Measurements from ENCODE around the gene ATXN3.
"Not testable (repeated sequence)": the region's sequence is repeated elsewhere in the genome, so short reads cannot be mapped to it uniquely, and the experiment has no call there.

Gene ATXN3

GRCh38 chr14:92058006-92058917, 48.1 kb downstream of the ATXN3 start:
- no peak for DNase-seq

DNA sequence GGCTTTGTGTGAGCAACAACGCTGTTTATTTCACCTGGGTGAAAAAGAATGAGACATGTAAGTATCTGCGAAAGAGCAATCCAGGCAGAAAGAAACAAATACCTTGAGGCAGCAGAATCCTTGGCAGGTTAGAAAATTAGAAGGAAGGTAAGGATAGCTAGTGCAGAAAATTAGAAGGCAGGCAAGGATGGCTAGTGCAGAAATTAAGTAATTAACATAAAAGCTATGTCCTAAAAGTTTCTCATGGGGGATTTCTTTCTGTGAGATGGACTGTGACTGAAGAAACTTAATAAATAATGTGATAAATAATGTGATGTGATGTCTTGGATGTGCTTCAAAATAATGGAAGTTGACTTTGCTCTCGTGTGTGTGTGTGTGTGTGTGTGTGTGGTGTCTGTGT, 56.6 kb downstream of the ATXN3 start:
- DNase-seq: no peak

DNA sequence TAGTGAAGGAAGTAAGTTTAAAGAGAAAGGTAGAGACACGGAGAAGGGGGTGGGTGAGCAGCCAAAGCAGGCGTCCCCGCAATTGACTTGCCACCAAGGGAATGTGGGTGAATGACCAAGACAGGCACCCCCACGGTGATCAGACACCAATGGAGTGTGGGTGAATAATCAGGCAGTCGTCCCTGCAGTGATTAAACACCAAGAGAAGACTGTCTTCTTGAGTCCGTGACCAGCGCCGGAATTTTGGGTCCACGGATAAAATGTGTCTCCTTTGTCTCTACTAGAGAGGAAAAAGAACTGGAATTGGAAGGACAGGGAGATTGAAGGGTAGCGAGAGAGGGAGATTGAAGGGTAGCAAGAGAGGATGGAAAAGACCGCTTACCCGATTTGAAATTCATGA, 57.2 kb downstream of the ATXN3 start:
- DNase-seq: not testable (repeated sequence)

DNA sequence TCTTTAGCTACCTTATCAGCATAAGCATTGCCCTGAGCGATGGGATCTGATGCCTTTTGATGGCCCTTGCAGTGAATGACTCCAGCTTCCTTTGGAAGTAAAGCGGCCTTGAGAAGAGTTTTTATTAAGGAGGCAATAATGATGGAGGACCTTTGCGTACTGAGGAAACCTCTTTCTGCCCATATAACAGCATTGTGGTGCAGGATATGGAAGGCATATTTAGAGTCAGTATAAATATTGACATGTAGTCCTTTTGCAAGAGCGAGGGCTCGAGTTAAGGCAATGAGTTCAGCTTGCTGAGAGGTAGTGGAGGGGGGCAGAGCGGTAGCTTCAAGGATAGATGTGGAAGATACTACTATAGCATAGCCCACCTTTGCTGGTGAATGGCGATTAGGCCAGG, 60.5 kb downstream of the ATXN3 start:
- DNase-seq: not testable (repeated sequence)

- not testable (repeated sequence) for DNase-seq
Observed at GRCh38 chr14:92041766-92042165, 64.6 kb downstream of the ATXN3 start.

- DNase-seq: no peak
Observed at GRCh38 chr14:92041203-92041602, 65.2 kb downstream of the ATXN3 start.

DNA sequence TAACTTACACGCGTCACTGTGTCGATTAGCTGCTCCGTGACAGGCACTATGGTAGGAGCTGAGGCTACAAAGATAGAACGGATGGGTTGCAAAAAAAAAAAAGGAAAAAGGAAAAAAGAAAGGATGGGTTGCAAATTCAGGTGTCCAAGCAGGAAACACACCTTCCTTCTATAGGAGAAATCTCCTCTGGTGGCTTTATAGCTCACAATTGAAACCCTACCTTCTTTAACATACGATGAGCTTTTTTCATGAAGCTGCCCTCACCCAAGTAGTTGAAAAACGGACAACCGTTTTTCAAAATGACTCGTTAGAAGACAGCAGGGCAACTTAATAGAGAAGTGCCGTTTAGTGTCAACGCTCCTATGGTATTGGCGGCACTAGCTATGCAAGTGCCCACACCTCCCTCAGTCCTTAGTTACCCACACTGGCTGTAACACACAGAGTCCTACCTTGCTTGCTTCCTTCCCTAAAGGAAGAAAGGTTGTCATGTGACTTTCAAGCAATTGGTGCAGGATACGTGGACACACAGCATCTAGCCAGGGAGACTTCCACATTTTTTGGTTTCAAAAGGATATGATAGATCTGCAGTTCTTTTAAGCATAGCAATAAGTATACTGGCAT, 65.8 kb downstream of the ATXN3 start:
- peak; percentile 18 to 25 for DNase-seq

DNA sequence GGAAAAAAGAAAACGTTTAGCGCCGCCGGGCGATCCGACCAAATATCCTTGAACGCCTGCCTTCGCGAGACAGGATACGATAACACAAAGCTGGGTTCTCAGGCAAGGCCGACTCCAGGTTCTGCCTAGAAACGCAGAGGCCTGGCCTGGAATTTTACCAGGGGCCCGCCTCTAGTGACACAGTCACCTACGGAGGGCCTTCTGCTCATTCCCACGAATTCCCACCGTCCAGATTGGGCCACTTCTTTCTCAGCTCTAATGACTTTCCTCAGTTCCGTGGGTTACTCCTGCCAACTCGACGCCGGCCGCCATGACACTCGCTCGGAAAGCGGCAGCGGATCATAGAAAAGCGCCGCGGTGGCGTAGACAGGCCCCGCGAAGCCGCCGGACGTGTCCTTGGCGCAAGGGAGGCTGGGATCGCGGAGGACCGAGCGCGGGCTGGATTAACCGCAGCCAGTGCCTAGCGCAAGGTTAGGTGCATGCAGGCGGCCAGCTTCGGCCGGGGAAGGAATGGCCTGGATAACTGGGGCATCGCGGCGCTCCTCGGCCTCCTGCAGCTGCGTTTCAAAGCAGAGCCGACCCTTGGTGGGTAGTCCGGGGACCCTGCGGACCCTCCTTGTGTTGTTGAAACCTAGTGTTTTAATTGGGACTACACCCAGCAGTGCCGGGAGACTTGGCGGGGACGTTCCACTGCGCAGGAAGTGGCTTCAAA, 66.5 kb downstream of the ATXN3 start, which contains the start of gene TRIP11:
TRIP11 (minus strand) TSS at position 341 of the 712 bp plus-strand sequence. CDS start 374 bp downstream, outside the sequence.
- DNase-seq: peak; percentile 94 to 95

- peak in 1 of 2 experiments; percentile 38 for DNase-seq
Observed at GRCh38 chr14:92039063-92039718, 67.2 kb downstream of the ATXN3 start.

DNA sequence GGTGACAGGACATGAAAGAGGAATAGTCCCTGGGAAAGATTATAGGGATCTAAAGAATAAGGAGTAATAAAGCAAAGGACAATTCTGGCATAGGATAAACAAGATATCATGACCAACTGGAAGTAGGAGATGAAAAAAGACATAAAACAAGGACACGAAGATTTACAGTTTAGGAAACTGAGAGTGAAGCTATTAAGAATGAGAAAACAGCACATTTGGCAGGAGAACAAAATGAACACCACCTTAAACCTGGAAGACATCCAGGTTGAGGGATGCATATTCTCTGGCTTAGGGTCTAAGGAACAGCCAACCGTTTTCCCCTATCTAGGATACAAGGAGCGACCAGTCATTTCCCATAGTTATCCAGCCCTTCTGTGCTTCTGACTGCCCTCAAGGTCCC, 68.4 kb downstream of the ATXN3 start:
- no peak for DNase-seq

- no peak for DNase-seq
Observed at GRCh38 chr14:92035890-92036289, 70.5 kb downstream of the ATXN3 start.

GRCh38 chr14:92033906-92034687, 72.3 kb downstream of the ATXN3 start:
- DNase-seq: no peak

- no peak for DNase-seq
Observed at GRCh38 chr14:92033433-92033832, 72.9 kb downstream of the ATXN3 start.

- DNase-seq: peak; percentile 11 to 23
Observed at GRCh38 chr14:92026548-92027190, 79.7 kb downstream of the ATXN3 start.

DNA sequence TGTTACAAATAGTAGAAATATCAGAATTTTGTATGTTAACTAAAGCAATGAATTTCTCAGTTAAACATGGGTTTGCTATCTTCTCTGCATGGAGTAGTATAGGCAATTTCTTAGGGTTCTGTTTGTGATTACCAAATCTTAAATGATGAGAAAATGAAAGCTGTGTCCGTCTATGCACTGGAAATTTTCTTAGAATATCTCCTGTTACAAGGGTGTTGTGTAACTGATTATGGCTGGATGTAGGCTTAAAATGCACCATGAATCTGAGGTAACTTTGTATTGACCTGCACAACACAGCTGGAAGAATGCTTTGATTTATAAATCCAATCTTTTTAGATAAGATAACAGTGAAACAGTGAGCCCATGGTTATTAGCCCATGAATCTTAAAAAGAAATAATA, 84.3 kb downstream of the ATXN3 start:
- DNase-seq: no peak

- DNase-seq: no peak
Observed at GRCh38 chr14:92021523-92021922, 84.9 kb downstream of the ATXN3 start.

DNA sequence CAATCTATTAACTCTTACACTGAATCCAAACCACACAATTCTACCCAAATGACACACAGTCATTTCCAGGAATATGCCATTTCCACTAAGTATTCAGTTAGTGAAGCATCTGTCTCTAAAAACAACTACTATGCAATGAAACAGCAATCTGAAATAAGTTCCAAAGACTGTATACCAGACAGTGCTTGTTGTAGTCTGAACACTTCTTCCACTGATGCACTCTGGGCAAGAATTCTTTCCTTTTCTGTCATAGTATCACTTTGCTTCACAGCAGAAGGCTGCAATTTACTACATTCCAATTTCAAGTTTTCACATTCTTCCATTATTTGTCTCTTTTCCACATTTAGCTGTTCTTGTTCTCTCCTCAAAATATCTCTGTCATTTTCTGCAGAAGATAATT, 92.3 kb downstream of the ATXN3 start:
- DNase-seq: no peak

DNA sequence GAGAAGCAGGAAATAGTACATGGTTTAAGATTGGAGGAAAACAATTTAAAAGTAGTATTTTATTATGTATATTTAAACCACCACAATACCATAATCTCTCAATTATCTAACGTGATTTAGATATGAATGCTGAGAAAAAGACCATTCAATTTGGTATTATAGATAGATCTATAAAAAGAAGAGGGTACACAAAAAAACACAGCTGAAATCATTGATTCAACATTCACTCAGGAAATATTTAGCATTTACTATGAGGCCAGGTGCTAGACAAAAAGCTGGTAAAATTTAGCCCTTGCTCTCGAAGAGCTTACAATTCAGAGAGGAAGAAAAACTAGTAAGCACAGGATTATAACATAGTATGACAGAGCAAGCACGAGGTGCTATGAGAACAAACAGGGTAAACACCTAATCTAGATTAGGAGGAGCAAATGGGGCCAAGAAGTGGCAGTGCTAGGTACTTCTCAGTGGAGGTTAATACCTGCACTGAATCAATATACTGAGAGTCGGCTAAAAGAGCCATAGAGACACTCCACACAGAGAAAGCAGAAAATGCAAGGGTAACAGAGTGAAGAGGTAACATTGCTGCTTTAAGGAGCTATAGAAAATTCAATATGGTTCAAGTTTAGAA, 94.1 kb downstream of the ATXN3 start:
- no peak for DNase-seq

DNA sequence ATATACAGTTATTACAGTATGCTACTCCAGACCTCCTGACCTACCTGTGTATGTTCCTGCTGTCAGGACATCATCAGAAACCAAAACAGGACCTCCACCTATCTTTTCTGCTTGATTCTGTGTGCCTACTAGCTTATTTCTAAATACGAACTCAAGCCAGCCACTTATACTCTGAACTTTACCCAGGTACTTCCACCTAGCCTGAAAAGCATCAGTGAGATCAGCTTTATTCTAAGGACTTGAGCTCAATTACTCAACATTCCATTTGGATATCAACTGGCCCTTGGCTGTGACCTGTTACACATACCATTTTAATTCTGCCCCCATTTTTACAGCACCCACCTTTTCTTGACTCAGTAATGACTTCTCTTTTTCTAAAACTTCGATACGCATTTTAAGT, 95.7 kb downstream of the ATXN3 start:
- no peak for DNase-seq

DNA sequence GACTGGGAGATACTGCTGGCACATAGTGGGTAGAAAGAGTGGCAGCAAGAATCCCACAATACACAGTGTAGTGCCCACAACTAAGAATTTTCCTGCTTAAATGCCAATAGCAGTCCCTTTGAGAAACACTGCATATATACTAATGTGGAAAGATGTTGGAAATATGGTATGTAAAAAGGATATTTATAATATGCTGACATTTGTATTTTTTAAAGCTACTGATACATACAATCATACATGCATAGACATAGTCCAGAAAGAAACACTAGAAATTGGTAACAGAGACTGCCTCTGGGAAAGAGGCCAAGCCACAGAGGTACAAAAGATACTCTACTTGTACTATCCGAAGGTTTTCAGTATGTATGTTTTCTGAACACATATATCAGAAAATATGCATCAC, 96.8 kb downstream of the ATXN3 start:
- DNase-seq: no peak

Data from activated CD4-positive, alpha-beta T cell treated with anti-CD3 and anti-CD28 coated beads, Interleukin-2, amount 50 U/mL, for 48 hours (primary cell).